ENCODE measurements around the gene LYPD4.

DNA sequence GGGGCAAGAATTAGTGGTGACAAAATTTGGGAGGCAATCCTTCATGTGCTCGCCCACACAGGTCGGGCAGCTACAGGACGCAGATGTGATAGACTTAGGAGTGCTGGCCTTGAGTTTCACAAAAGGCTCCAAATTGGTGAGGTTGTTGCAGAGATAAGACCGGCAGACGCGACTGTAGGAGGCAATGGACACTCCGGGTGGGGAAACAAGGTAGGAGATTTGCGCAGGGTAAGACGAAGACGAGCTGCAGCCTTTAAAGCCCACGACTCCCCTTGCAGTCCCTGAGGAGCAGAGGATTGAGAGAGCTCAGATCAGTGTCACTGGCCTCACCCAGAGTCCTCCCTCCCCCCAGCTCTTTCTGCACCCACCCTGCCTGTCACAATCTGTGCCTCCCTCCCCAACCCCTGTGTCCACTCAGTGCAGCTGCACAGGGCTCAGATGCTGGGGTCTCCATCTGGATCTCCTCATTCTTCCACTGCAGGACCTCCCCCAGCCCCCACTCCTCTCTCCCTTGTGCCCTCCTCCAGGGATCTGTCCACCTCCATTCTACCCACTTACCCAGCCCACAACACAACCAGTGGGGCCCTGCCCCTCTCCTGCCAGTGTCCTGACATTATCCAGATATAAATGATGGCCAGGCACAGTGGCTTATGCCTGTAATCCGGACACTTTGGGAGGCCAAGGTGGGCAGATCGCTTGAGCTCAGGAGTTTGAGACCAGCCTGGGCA, 6.3 kb downstream of the LYPD4 start:
- TF ChIP-seq GATA2 (IDR thresholded peaks at IDR 0.05; ENCODE audit: low read depth, low read length) (no peak), GATA3 (IDR thresholded peaks at IDR 0.05; ENCODE audit: low read depth, low read length) (no peak)

All from SH-SY5Y (cell line).